Spleen (tissue), 3 donors: ENCODE data around the gene ARL11.

Source experiments
- POLR2A ChIP-seq, 3 donors: fragments of 450-650 bp; IDR thresholded peaks; one replicate each; pipeline ENCODE4 v1.5.1; 2017; ENCODE audit warnings: antibody characterized with exemption in 3 of 3, mild to moderate bottlenecking in 1 of 3
- POLR2AphosphoS5 ChIP-seq, 3 donors: sonication (generic); formaldehyde crosslinking; IDR thresholded peaks; one replicate each; pipeline ENCODE4 v1.5.1; 2017; ENCODE audit warnings: antibody characterized with exemption in 3 of 3

GRCh38 chr13:49630580-49630979 is 2.3 kb downstream of the ARL11 start:
- TF ChIP-seq POLR2AphosphoS5 (IDR thresholded peaks at IDR 0.05) (no peak), POLR2A (IDR thresholded peaks at IDR 0.05) (no peak)
